CD4-positive, alpha-beta T cell (primary cell): ENCODE measurements around the gene JPH4. TPM values are rescaled to one million over a fixed set of nuclear protein-coding genes. Genes with fewer than 3 reads are reported as not detected.
"Not testable (repeated sequence)": the region's sequence is repeated elsewhere in the genome, so short reads cannot be mapped to it uniquely, and the experiment has no call there.

Source experiments
- ATAC-seq: fragments of 200-7000 bp; cut with Tn5 transposase; one replicate; pipeline ENCODE4 v1.10.0; 2022; ENCODE audit warnings: mild to moderate bottlenecking; ENCODE audit not compliant: poor library complexity
- CTCF ChIA-PET: fragments of 350-600 bp; sonication (Branson Sonifier 250); formaldehyde crosslinking; loops from one replicate; lab custom pipeline; 2021; ENCODE audit warnings: antibody characterized with exemption, inconsistent platforms; lab: Charles Lee
- POLR2A ChIA-PET: fragments of 350-600 bp; sonication (Branson Sonifier 250); formaldehyde crosslinking; loops from one replicate; lab custom pipeline; 2021; ENCODE audit warnings: antibody characterized with exemption, inconsistent platforms; lab: Charles Lee
- DNase-seq, 14 experiments: peaks; one replicate each; pipeline ENCODE4 v3.0.0-alpha.2; 2013 to 2020; ENCODE audit warnings: mixed read lengths in 2 of 14
- H3K27ac ChIP-seq, 2 donors: one replicate each; pipeline versions ENCODE4 v1.5.1 to v1.7.0; 2013; ENCODE audit warnings: low read length in 2 of 2, low read depth in 1 of 2, mild to moderate bottlenecking in 1 of 2
- H3K27me3 ChIP-seq, 2 experiments: 1 replicate in 1 of 2; 2 replicates in 1 of 2; pipeline versions ENCODE4 v1.6.1 to v1.7.0; 2013; ENCODE audit warnings: low read length in 2 of 2, control low read depth in 1 of 2, mild to moderate bottlenecking in 1 of 2, moderate library complexity in 1 of 2; ENCODE audit not compliant: insufficient read depth in 2 of 2, control insufficient read depth in 1 of 2
- H3K36me3 ChIP-seq: one replicate; pipeline ENCODE4 v1.6.1; 2013; ENCODE audit warnings: low read length, control low read depth; ENCODE audit not compliant: insufficient read depth
- H3K4me1 ChIP-seq: one replicate; pipeline ENCODE4 v1.6.1; 2013; ENCODE audit warnings: low read length, control low read depth; ENCODE audit not compliant: insufficient read depth
- H3K4me3 ChIP-seq: one replicate; pipeline ENCODE4 v1.5.1; 2013; ENCODE audit warnings: mild to moderate bottlenecking, low read length, moderate library complexity
- H3K9me3 ChIP-seq, 2 experiments: 1 replicate in 1 of 2; 2 replicates in 1 of 2; pipeline versions ENCODE4 v1.6.1 to v1.7.0; 2013; ENCODE audit warnings: low read length in 2 of 2, mild to moderate bottlenecking in 2 of 2, control low read depth in 1 of 2, moderate library complexity in 1 of 2; ENCODE audit not compliant: control insufficient read depth in 1 of 2, insufficient read depth in 1 of 2
- H3K27ac Mint-ChIP-seq: one replicate; pipeline ENCODE4 v1.8.0; 2020; ENCODE audit warnings: mixed read lengths
- H3K27me3 Mint-ChIP-seq: one replicate; pipeline ENCODE4 v1.8.0; 2021; ENCODE audit warnings: mixed read lengths
- H3K36me3 Mint-ChIP-seq: one replicate; pipeline ENCODE4 v1.8.0; 2021; ENCODE audit warnings: low read depth, mixed read lengths
- H3K4me1 Mint-ChIP-seq: one replicate; pipeline ENCODE4 v1.8.0; 2021; ENCODE audit warnings: low read depth, mixed read lengths
- H3K4me3 Mint-ChIP-seq: one replicate; pipeline ENCODE4 v1.8.0; 2020; ENCODE audit warnings: mild to moderate bottlenecking, mixed read lengths
- H3K9me3 Mint-ChIP-seq: one replicate; pipeline ENCODE4 v1.8.0; 2020; ENCODE audit warnings: mixed read lengths
- CTCF ChIP-seq: fragments of 200-600 bp; IDR thresholded peaks from one replicate; pipeline ENCODE4 v1.8.0; 2022; ENCODE audit warnings: antibody characterized with exemption, mild to moderate bottlenecking
- intact Hi-C, 2 experiments: fragments of 100-400 bp; cut with DNase I in 1 of 2; cut with micrococcal nuclease in 1 of 2; formaldehyde crosslinking; loops; one replicate each; pipeline versions ENCODE4 v1.15.1 to v1.9.0; 2023 to 2025; cut with DNase I, micrococcal nuclease
- total RNA-seq, 174 experiments: library from RNA in 2 of 174; stranded (reverse) in 2 of 174; gene quantifications; one replicate each; pipeline ENCODE4 v1.2.3 and lab custom pipeline; 2021 to 2026

JPH4 gene
- total RNA-seq, 2 experiments from 2014 or later, result not detected

GRCh38 chr14:23600806-23601205 lies 22.2 kb upstream of the JPH4 start:
- CTCF ChIA-PET, result interaction anchor here (2.4 kb wide), 1 partner anchor 12 kb away, joined by 4 read pairs; no protein-coding TSS in a partner anchor
- no peak for ATAC-seq

GRCh38 chr14:23600322-23600707 lies 21.7 kb upstream of the JPH4 start:
- Histone ChIP-seq H3K27ac (no peak overlapping the region), H3K27me3 (no peaks in the 10 kb centered on the region), H3K36me3 (no peaks in the 10 kb centered on the region), H3K4me3 (no peak overlapping the region), H3K9me3 (peaks cover 0 to 3% of the 10 kb centered on the region in 2 experiments), H3K4me1 (no peaks in the 10 kb centered on the region)
- ChIA-PET CTCF (interaction anchor here (2.4 kb wide), 1 partner anchor 11 kb away, joined by 4 read pairs; no protein-coding TSS in a partner anchor), POLR2A (no interaction called here)
- Mint-ChIP-seq H3K9me3 (peaks cover 6% of the 10 kb centered on the region), H3K27me3 (no peaks in the 10 kb centered on the region), H3K27ac (no peak overlapping the region), H3K4me3 (no peak overlapping the region), H3K4me1 (no peaks in the 10 kb centered on the region), H3K36me3 (no peaks in the 10 kb centered on the region)
- intact Hi-C loops, result no loop called here
- ATAC-seq (no peak), DNase-seq (no peak)
- no peak for TF ChIP-seq CTCF

More at GRCh38 chr14:23600806-23601205, 22.2 kb upstream of the JPH4 start:
- no peak for DNase-seq
- no peaks in the 10 kb centered on the region for H3K4me1 ChIP-seq
- TF ChIP-seq CTCF, result no peak
- Mint-ChIP-seq H3K4me3 (no peak overlapping the region), H3K27me3 (no peaks in the 10 kb centered on the region), H3K27ac (no peak overlapping the region), H3K36me3 (no peaks in the 10 kb centered on the region), H3K4me1 (no peaks in the 10 kb centered on the region), H3K9me3 (peaks cover 6% of the 10 kb centered on the region)
- no peaks in the 10 kb centered on the region for H3K36me3 ChIP-seq
- POLR2A ChIA-PET, result interaction anchor here (0.6 kb wide), 1 partner anchor 195 kb away, joined by 6 read pairs; no protein-coding TSS in a partner anchor
- peaks cover 0 to 3% of the 10 kb centered on the region in 2 experiments for H3K9me3 ChIP-seq
- intact Hi-C loops, result no loop called here
- no peak overlapping the region for H3K27ac ChIP-seq
- no peaks in the 10 kb centered on the region for H3K27me3 ChIP-seq
- no peak overlapping the region for H3K4me3 ChIP-seq

- H3K4me1 Mint-ChIP-seq, H3K9me3 Mint-ChIP-seq, H3K27ac Mint-ChIP-seq, POLR2A ChIA-PET, intact Hi-C loops, H3K27ac ChIP-seq, H3K4me3 Mint-ChIP-seq, DNase-seq, H3K27me3 Mint-ChIP-seq, H3K9me3 ChIP-seq, H3K27me3 ChIP-seq, H3K36me3 ChIP-seq, ATAC-seq, H3K4me3 ChIP-seq, H3K36me3 Mint-ChIP-seq, H3K4me1 ChIP-seq, CTCF ChIA-PET: not testable (repeated sequence)
Observed at GRCh38 chr14:23594191-23594590, 15.6 kb upstream of the JPH4 start.

- DNase-seq (no peak), ATAC-seq (no peak)
- Histone ChIP-seq H3K4me3 (no peak overlapping the region), H3K27ac (no peak overlapping the region), H3K27me3 (no peaks in the 10 kb centered on the region), H3K9me3 (no peaks in the 10 kb centered on the region), H3K4me1 (peaks cover 11% of the 10 kb centered on the region), H3K36me3 (no peaks in the 10 kb centered on the region)
- CTCF ChIA-PET, result interaction anchor here (1.6 kb wide), 1 partner anchor 30 kb away, joined by 3 read pairs; no protein-coding TSS in a partner anchor
- Mint-ChIP-seq H3K4me3 (no peak overlapping the region), H3K36me3 (no peaks in the 10 kb centered on the region), H3K27me3 (peaks cover 25% of the 10 kb centered on the region), H3K9me3 (no peaks in the 10 kb centered on the region), H3K4me1 (peaks cover 12% of the 10 kb centered on the region), H3K27ac (no peak overlapping the region)
- no peak for TF ChIP-seq CTCF
- POLR2A ChIA-PET, result no interaction called here
- intact Hi-C loops, result no loop called here
Observed at GRCh38 chr14:23590198-23590597, 11.6 kb upstream of the JPH4 start.
